Keratinocyte (primary cell): Measurements from ENCODE around the gene ACVR2B. TPM values are rescaled to one million over a fixed set of nuclear protein-coding genes. Genes with fewer than 3 reads are reported as not detected.

Experiments
- DNase-seq: peaks from one replicate; pipeline ENCODE4 v3.0.0-alpha.2; 2011; ENCODE audit warnings: low read depth, missing footprints, low spot score
- FAIRE-seq: peaks from 2 replicates; lab custom pipeline; 2011; peaks lifted over from hg19 to GRCh38; lab: Jason Lieb, UNC
- H2AFZ ChIP-seq: 2 replicates; pipeline ENCODE4 v1.6.0; 2012; ENCODE audit warnings: low read length, control low read depth, inconsistent platforms; ENCODE audit not compliant: control insufficient read depth
- H3K27ac ChIP-seq: 2 replicates; pipeline ENCODE4 v1.5.1; 2011; ENCODE audit warnings: low read length; ENCODE audit not compliant: control insufficient read depth, insufficient read depth
- H3K27me3 ChIP-seq: 3 replicates; pipeline ENCODE4 v1.6.0; 2011; ENCODE audit warnings: low read length; ENCODE audit not compliant: control insufficient read depth, insufficient read depth; ENCODE audit errors: extremely low read depth
- H3K36me3 ChIP-seq, 2 experiments: 2 replicates in 1 of 2; 3 replicates in 1 of 2; pipeline ENCODE4 v1.5.1; 2011; ENCODE audit warnings: low read length in 2 of 2, mild to moderate bottlenecking in 1 of 2; ENCODE audit not compliant: control insufficient read depth in 2 of 2, insufficient read depth in 2 of 2; ENCODE audit errors: extremely low read depth in 1 of 2
- H3K4me1 ChIP-seq: 3 replicates; pipeline ENCODE4 v1.5.1; 2011; ENCODE audit warnings: low read length; ENCODE audit not compliant: control insufficient read depth, insufficient read depth; ENCODE audit errors: extremely low read depth
- H3K4me2 ChIP-seq: 3 replicates; pipeline ENCODE4 v1.6.0; 2011; ENCODE audit warnings: low read depth, low read length; ENCODE audit not compliant: control insufficient read depth, insufficient read depth; ENCODE audit errors: extremely low read depth
- H3K4me3 ChIP-seq, 3 experiments: fragments of 200-600 bp in 1 of 3; sonication (generic) in 1 of 3; 2 replicates in 2 of 3; 3 replicates in 1 of 3; pipeline ENCODE4 v1.5.1; 2011 to 2016; ENCODE audit warnings: low read length in 3 of 3, mild to moderate bottlenecking in 3 of 3, control low read depth in 2 of 3, inconsistent platforms in 1 of 3, low read depth in 1 of 3, mixed read lengths in 1 of 3, mixed run types in 1 of 3, moderate library complexity in 1 of 3; ENCODE audit not compliant: control insufficient read depth in 2 of 3, insufficient read depth in 2 of 3; ENCODE audit errors: extremely low read depth in 1 of 3
- H3K79me2 ChIP-seq: 2 replicates; pipeline ENCODE4 v1.6.0; 2012; ENCODE audit warnings: low read length; ENCODE audit not compliant: control insufficient read depth, insufficient read depth
- H3K9ac ChIP-seq: 3 replicates; pipeline ENCODE4 v1.6.0; 2011; ENCODE audit warnings: low read length; ENCODE audit not compliant: control insufficient read depth, insufficient read depth; ENCODE audit errors: extremely low read depth
- H3K9me1 ChIP-seq: 3 replicates; pipeline ENCODE4 v1.6.0; 2011; ENCODE audit warnings: low read length; ENCODE audit not compliant: control insufficient read depth, insufficient read depth; ENCODE audit errors: extremely low read depth
- H3K9me3 ChIP-seq: 2 replicates; pipeline ENCODE4 v1.5.1; 2012; ENCODE audit warnings: low read depth, low read length; ENCODE audit not compliant: control insufficient read depth
- H4K20me1 ChIP-seq: 3 replicates; pipeline ENCODE4 v1.6.0; 2011; ENCODE audit warnings: low read length; ENCODE audit not compliant: control insufficient read depth, insufficient read depth; ENCODE audit errors: extremely low read depth
- EZH2 ChIP-seq: IDR thresholded peaks from one replicate; pipeline ENCODE4 v1.6.1; 2012; ENCODE audit warnings: inconsistent platforms, mild to moderate bottlenecking, low read length, moderate library complexity
- dilution Hi-C: fragments of 300-500 bp; cut with MboI; formaldehyde crosslinking; loops from one replicate; pipeline ENCODE4 v1.7.0; 2020; ENCODE audit warnings: low sequenced_read_pairs; ENCODE audit not compliant: extremely low pct_ligation_motif_present
- polyA plus RNA-seq, 5 experiments: library from polyadenylated mRNA; depleted of rRNA in 3 of 5; stranded (reverse) in 3 of 5; stranded (forward) in 1 of 5; unstranded in 1 of 5; fragments of >200 nt; gene quantifications; 1 replicate in 1 of 5; 2 replicates in 3 of 5; 3 replicates in 1 of 5; pipeline versions ENCODE4 v1.2.1 to v1.2.3, GENCODE V29; 2011 to 2012; ENCODE audit warnings: missing spikeins in 2 of 5, low read depth in 1 of 5, low replicate concordance in 1 of 5
- TF ChIP-seq, protein P1 (sequence below), 3 experiments: IDR thresholded peaks in 1 of 3; conservative IDR thresholded peaks in 1 of 3; optimal IDR thresholded peaks in 1 of 3; 2 replicates in 2 of 3; 3 replicates in 1 of 3; pipeline versions ENCODE3 to v1.5.1; 2011; ENCODE audit warnings: low read length in 3 of 3, mild to moderate bottlenecking in 3 of 3, moderate library complexity in 2 of 3, control low read depth in 1 of 3, inconsistent platforms in 1 of 3; ENCODE audit not compliant: insufficient read depth in 2 of 3; ENCODE audit errors: extremely low read depth in 1 of 3

ACVR2B gene
- polyA plus RNA-seq, 1 donor (not counting 4 experiments of a cell fraction or from before 2014, with no cell fraction given): 0.46 TPM

DNA sequence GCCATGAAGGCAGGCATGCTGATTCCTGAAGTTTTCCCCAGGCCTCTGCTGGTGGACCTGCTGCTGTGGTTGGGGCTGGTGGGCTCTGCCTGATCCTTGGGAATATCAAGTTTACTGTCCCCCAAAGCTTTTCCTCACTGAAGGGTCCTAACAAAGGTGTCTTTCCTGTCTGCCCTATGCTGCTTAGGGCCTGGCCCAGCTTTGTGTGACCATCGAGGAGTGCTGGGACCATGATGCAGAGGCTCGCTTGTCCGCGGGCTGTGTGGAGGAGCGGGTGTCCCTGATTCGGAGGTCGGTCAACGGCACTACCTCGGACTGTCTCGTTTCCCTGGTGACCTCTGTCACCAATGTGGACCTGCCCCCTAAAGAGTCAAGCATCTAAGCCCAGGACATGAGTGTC lies 29.3 kb downstream of the ACVR2B start:
- no peaks in the 10 kb centered on the region for H4K20me1 ChIP-seq
- no peak overlapping the region for H3K4me3 ChIP-seq
- no peaks in the 10 kb centered on the region for H3K9me3 ChIP-seq
- peaks cover 0 to 1% of the 10 kb centered on the region in 2 experiments for H3K36me3 ChIP-seq
- H3K9ac ChIP-seq: no peak overlapping the region
- dilution Hi-C loops: no loop called here
- H3K4me1 ChIP-seq: no peaks in the 10 kb centered on the region
- TF ChIP-seq, protein P1, sequence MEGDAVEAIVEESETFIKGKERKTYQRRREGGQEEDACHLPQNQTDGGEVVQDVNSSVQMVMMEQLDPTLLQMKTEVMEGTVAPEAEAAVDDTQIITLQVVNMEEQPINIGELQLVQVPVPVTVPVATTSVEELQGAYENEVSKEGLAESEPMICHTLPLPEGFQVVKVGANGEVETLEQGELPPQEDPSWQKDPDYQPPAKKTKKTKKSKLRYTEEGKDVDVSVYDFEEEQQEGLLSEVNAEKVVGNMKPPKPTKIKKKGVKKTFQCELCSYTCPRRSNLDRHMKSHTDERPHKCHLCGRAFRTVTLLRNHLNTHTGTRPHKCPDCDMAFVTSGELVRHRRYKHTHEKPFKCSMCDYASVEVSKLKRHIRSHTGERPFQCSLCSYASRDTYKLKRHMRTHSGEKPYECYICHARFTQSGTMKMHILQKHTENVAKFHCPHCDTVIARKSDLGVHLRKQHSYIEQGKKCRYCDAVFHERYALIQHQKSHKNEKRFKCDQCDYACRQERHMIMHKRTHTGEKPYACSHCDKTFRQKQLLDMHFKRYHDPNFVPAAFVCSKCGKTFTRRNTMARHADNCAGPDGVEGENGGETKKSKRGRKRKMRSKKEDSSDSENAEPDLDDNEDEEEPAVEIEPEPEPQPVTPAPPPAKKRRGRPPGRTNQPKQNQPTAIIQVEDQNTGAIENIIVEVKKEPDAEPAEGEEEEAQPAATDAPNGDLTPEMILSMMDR (optimal IDR thresholded peaks at IDR 0.05 in 1 of 3, IDR thresholded peaks at IDR 0.05 in 1 of 3, conservative IDR thresholded peaks at IDR 0.05 in 1 of 3; ENCODE audit: extremely low read depth in 1 of 3, insufficient read depth in 2 of 3, low read length in 3 of 3): no peak
- TF ChIP-seq EZH2: no peak
- H2AFZ ChIP-seq: no peak overlapping the region
- DNase-seq (no peak), FAIRE-seq (no peak)
- H3K27ac ChIP-seq: no peak overlapping the region
- no peaks in the 10 kb centered on the region for H3K27me3 ChIP-seq
- H3K9me1 ChIP-seq: no peaks in the 10 kb centered on the region
- H3K4me2 ChIP-seq: no peak overlapping the region
- no peaks in the 10 kb centered on the region for H3K79me2 ChIP-seq

DNA sequence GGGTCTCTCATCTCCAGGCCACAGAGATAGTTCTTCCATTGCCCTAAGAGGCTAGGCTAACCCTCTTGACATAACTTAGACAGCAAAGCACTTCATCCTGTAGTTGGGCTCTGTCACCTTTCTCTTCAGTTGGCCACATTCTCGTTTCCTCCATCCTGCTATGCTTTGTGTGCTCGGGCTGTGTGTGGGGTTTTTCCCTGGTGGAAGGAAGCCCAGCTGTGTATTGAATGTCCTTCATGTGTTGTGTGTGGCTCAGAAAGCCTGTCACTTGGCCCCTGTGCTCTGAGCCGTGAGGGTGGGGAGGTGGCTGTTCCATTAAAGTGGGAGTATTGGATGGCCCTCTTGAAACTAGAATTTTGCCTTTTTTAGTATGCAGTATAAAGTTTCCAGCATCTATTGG lies 33.6 kb downstream of the ACVR2B start:
- no peak for TF ChIP-seq EZH2
- TF ChIP-seq, protein P1 (optimal IDR thresholded peaks at IDR 0.05 in 1 of 3, IDR thresholded peaks at IDR 0.05 in 1 of 3, conservative IDR thresholded peaks at IDR 0.05 in 1 of 3; ENCODE audit: extremely low read depth in 1 of 3, insufficient read depth in 2 of 3, low read length in 3 of 3): no peak
- Histone ChIP-seq H3K27ac (no peak overlapping the region), H4K20me1 (no peaks in the 10 kb centered on the region), H3K4me1 (no peaks in the 10 kb centered on the region), H2AFZ (no peak overlapping the region), H3K79me2 (no peaks in the 10 kb centered on the region), H3K4me2 (no peak overlapping the region), H3K9ac (no peak overlapping the region), H3K4me3 (no peak overlapping the region), H3K9me1 (no peaks in the 10 kb centered on the region), H3K27me3 (no peaks in the 10 kb centered on the region), H3K36me3 (peaks cover 0 to 1% of the 10 kb centered on the region in 2 experiments), H3K9me3 (no peaks in the 10 kb centered on the region)
- FAIRE-seq: no peak
- no peak for DNase-seq
- dilution Hi-C loops: no loop called here
